ENCODE measurements around the gene TMED4.
"Not testable (repeated sequence)": the region's sequence is repeated elsewhere in the genome, so short reads cannot be mapped to it uniquely, and the experiment has no call there.

TMED4 gene

GRCh38 chr7:44568771-44569560 is 13.1 kb downstream of the TMED4 start:
- no peak for DNase-seq

GRCh38 chr7:44567884-44568283 is 14.1 kb downstream of the TMED4 start:
- no peak for DNase-seq

- no peak for DNase-seq
Observed at GRCh38 chr7:44566680-44567079, 15.4 kb downstream of the TMED4 start.

- no peak for DNase-seq
Observed at GRCh38 chr7:44565795-44566559, 16.1 kb downstream of the TMED4 start.

GRCh38 chr7:44565097-44565794 is 16.8 kb downstream of the TMED4 start:
- peak; percentile 20 for DNase-seq

GRCh38 chr7:44564606-44565005 is 17.4 kb downstream of the TMED4 start:
- DNase-seq, result no peak

- no peak for DNase-seq
Observed at GRCh38 chr7:44563171-44563679, 18.8 kb downstream of the TMED4 start.

- DNase-seq, result not testable (repeated sequence)
Observed at GRCh38 chr7:44562622-44562962, 19.4 kb downstream of the TMED4 start.

- DNase-seq, result no peak
Observed at GRCh38 chr7:44561962-44562621, 19.9 kb downstream of the TMED4 start.

- no peak for DNase-seq
Observed at GRCh38 chr7:44561481-44561880, 20.6 kb downstream of the TMED4 start.

- DNase-seq, result no peak
Observed at GRCh38 chr7:44559485-44559884, 22.5 kb downstream of the TMED4 start.

- DNase-seq, result no peak
Observed at GRCh38 chr7:44557485-44557884, 24.5 kb downstream of the TMED4 start.

- DNase-seq, result no peak
Observed at GRCh38 chr7:44555350-44555749, 26.7 kb downstream of the TMED4 start.

- DNase-seq, result not testable (repeated sequence)
Observed at GRCh38 chr7:44552473-44553005, 29.5 kb downstream of the TMED4 start.

- no peak for DNase-seq
Observed at GRCh38 chr7:44549457-44549856, 32.6 kb downstream of the TMED4 start.

- no peak for DNase-seq
Observed at GRCh38 chr7:44548893-44549292, 33.1 kb downstream of the TMED4 start.

GRCh38 chr7:44547536-44548231 is 34.3 kb downstream of the TMED4 start:
- DNase-seq, result no peak

- DNase-seq, result no peak
Observed at GRCh38 chr7:44541876-44542610, 40.0 kb downstream of the TMED4 start.

- no peak for DNase-seq
Observed at GRCh38 chr7:44541028-44541869, 40.8 kb downstream of the TMED4 start, which contains the start of gene NPC1L1. Gene NPC1L1 (minus strand): TSS chr7:44541330. CDS start chr7:44541259, 71 bp downstream.

- DNase-seq, result no peak
Observed at GRCh38 chr7:44540592-44541027, 41.4 kb downstream of the TMED4 start.

Measured in NCI-H1092 treated with DMSO at 0.1 percent for 48 hours (cell line).